ENCODE measurements around the gene MRM1. TPM values are rescaled to one million over a fixed set of nuclear protein-coding genes. Genes with fewer than 3 reads are reported as not detected.
A peak's percentile ranks its signal among the peaks of the same experiment; 100 is the strongest.
"Not testable (repeated sequence)": the region's sequence is repeated elsewhere in the genome, so short reads cannot be mapped to it uniquely, and the experiment has no call there.

The MRM1 gene
- polyA plus RNA-seq, 1 donor, result 4.0 TPM

DNA sequence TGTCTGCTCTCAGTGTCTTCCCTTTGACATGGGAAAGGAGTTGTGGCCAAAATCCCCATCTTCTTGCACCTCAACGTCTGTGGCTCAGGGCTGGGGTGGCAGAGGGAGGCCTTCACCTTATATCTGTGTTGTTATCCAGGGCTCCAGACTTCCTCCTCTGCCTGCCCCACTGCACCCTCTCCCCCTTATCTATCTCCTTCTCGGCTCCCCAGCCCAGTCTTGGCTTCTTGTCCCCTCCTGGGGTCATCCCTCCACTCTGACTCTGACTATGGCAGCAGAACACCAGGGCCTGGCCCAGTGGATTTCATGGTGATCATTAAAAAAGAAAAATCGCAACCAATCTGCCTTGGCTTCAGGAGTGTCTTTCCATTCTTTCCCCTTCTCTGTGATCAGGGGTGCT, 918 bp upstream of the MRM1 start:
- no peak for DNase-seq

DNA sequence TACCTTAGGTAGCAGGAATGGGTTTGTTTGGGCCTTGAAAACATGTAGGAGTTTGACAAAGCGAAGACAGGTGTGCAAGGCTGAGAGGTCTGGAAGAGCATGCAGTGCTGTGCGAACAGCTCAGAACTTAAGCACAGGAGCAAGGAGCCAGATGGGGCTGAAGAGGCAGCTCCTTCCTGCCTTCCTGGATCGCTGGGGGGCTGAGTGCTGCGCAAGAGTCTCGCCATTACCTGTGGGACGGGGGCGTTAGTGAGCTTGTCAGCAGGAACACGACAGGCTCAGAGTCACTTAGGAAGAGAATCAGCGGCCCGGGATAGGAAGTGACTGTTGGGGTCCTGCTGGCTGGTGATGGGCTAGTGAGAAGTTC, 464 bp upstream of the MRM1 start:
- DNase-seq, result no peak

GRCh38 chr17:36602030-36602748, 806 bp downstream of the MRM1 start:
- no peak for DNase-seq

GRCh38 chr17:36602924-36603384, 1.6 kb downstream of the MRM1 start:
- DNase-seq, result no peak

DNA sequence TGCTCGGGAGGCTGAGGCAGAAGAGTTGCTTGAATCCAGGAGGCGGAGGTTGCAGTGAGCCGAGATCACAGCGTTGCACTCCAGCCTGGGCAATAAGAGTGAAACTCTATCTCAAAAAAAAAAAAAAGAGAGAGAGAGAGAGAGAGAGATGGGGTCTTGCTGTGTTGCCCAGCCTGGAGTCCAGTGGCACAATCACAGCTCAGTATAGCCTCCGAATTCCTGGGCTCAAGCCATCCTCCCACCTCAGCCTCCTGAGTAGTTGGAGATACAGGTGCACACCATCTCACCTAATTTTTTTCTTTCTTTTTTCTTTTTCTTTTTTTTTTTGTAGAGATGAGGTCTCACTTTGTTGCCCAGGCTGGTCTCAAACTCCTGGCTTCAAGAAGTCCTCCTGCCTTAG, 3.6 kb downstream of the MRM1 start:
- DNase-seq, result not testable (repeated sequence)

GRCh38 chr17:36608280-36608679, 6.9 kb downstream of the MRM1 start:
- no peak for DNase-seq

DNA sequence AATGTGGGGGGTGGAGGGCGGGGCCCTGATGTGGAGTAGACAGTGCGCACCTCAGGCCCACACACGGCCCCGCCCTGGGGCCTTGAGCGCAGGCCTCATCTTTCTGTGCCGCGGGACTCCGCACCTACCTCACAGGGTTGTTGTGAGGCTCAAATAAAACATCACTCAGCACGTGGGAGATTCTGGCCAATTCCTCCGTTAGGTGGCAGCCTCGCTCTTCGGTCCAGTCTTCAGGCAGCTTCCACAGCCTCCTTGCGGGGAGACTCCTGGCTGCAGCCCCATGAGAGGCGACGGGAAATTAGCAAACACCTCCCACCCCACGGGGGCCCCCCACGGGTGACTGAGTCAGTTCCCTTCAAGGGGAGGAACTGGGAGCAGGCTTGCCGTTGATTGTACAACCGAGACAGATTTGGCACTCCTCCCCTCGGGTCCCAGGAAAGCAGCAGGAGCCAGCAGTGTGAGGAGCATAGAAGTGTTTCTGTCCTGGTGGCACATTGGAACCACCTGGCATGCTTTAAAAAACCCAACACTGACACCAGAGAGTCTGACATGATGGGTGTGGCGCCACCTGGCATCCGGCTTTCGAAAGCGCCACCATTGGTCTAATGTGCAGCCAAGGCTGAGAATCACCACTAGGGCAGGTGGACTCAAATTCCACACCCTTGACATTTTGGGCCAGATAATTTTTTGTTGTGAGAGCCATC, 7.6 kb downstream of the MRM1 start:
- DNase-seq, result peak; percentile 62

DNA sequence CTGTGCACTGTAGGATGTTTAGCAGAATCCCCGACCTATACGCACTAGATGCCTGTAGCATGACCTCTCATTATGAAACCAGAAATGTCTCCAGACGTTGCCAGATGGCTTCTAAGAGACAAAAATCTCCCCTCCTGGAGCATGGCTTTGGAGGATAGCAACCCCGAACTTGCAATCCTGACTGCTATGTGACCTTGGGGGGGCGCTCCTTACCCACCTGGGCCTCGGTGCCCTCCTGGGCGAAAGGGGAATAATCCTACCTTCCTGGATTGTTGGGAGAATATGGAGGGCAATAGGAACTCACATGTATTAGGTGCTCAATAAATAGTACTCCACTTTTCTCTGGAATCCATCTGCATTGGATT, 8.1 kb downstream of the MRM1 start:
- DNase-seq, result no peak

DNA sequence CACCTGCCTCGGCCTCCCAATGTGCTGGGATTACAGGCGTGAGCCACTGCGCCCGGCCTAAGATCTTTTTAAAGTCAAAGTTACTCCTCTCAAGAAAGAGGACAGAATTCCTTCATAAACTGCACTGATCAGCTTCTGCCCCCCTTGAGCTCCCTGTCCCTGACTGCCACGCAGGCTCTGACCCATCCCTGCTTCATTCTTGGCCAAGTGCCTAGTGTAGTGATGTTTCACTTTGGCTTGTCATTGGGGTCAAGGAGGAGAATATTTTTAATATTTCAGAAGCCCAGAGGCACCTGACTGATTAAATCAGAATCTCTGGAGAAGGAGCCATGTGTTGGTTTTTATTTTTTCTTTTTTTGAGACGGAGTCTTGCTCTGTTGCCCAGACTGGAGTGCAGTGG, 9.1 kb downstream of the MRM1 start:
- no peak for DNase-seq

DNA sequence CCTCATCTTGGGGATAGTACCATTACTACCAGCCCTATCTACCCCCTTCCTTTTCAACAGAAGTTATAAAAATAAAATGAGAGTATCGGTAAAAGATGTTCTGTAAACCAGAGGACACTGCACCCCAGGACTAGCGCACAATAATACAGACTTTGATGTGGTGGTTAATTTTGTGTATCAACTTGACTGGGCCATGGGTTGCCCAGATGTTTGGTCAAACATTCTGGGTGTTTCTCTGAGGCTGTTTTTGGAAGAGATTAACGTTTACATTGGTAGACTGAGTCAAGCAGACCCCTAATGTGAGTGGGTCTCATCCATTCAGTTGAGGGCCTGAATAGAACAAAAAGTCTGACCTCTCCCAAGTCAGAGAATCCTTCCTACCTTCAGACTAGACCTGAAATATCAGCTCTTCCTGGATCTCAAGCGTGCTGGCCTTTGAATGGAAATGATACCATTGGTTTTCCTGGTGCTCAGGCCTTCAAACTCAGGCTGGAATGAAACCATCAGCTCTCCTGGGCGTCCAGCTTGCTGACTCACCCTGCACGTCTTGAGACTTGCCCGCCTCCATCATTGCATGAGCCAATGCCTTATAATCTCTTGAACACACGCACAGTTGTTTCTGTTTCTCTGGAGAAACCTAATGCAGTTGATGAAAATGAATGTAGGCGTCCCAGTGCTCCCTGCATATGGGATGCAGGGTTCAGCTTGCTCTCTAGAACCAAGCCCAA, 10.1 kb downstream of the MRM1 start:
- DNase-seq, result no peak

GRCh38 chr17:36612323-36612722, 10.9 kb downstream of the MRM1 start:
- DNase-seq, result no peak

- DNase-seq, result no peak
Observed at GRCh38 chr17:36613155-36613554, 11.8 kb downstream of the MRM1 start.

GRCh38 chr17:36614081-36614480, 12.7 kb downstream of the MRM1 start:
- DNase-seq, result no peak

DNA sequence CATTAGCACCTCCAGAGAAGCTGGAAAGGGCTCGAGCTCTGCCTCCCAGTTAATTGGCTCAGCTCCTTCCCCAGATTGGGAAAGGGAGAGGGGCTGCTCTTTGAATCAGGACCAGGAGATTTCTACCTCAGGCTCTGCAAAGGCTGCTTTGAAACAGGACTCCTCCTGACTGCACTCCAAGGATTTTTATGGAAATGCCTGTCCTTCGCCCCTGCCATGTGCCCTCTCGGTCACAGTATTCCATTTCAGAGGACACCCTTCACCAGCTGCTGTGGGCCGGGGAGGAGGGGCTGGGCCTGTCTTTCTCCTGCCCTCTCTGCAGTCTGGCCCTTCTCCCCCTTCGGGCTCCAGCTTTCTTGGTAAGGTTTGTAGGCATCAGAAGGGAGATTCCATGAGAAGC, 13.6 kb downstream of the MRM1 start:
- peak; percentile 58 for DNase-seq

DNA sequence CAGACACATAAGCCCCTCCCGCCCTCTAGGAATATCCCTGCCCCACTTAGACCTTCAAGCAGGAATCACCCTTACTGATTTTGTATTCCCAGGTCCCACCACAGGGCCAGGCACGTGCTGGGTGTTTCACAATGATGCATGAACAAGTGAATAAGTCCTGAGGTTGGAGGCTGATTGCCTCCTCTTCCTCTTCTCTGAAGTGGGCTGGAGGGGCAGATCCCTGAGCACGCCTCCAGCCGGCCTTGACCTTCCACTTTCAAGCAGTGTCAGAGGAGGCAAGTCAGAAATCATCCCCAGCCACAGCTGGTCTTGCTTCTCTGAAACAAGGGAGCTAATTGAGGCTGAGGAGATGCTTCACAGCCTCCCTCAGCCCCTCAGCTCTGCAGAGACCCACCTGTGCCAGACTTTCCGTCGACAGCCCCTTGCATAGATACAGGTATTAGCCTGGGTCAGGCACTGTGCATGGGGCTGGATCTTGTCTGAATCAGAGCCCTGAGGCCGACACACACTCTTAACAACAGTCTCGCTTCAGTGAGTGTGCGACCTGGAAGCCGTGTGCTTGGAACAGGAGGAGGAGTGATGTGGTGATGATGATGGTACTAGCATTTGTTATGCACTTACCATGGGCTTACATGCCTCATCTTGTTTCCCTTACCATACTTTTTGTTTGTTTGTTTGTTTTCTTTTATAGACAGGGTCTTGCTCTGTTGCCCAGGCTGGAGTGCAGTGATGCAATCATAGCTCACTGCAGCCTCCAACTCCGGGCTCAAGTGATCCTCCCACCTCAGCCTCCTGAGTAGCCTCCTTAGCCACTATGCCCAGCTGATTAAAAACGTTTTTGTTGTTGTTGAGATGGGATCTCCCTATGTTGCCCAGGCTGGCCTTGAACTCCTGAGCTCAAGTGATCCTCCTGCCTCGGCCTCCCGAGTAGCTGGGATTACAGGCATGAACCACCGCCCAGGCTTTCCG, 15.0 kb downstream of the MRM1 start:
- no peak for DNase-seq

DNA sequence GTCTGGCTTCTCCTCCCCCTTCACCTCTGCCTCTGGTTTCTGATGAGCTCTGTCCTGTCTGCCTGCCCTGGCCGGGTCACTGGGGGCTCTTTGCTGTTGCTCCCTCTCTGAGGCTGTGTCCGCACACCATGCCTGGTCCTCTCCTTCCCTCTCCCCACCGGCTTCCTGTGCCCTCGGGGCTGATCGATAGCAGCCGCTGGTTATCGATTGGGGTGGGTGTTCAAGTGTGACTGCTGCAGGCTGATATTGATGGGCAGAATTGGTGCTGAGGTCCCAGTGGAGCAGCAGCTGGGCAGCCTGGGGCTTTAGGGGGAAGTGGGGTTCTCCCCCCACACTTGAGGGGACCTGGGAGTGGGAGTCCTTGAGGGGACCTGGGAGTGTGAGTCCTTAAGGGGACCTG, 16.4 kb downstream of the MRM1 start:
- DNase-seq, result no peak

GRCh38 chr17:36623281-36623680, 21.9 kb downstream of the MRM1 start:
- DNase-seq, result no peak

- no peak for DNase-seq
Observed at GRCh38 chr17:36625188-36625587, 23.8 kb downstream of the MRM1 start.

- DNase-seq, result no peak
Observed at GRCh38 chr17:36627101-36627500, 25.7 kb downstream of the MRM1 start.

- no peak for DNase-seq
Observed at GRCh38 chr17:36628576-36628975, 27.2 kb downstream of the MRM1 start.

DNA sequence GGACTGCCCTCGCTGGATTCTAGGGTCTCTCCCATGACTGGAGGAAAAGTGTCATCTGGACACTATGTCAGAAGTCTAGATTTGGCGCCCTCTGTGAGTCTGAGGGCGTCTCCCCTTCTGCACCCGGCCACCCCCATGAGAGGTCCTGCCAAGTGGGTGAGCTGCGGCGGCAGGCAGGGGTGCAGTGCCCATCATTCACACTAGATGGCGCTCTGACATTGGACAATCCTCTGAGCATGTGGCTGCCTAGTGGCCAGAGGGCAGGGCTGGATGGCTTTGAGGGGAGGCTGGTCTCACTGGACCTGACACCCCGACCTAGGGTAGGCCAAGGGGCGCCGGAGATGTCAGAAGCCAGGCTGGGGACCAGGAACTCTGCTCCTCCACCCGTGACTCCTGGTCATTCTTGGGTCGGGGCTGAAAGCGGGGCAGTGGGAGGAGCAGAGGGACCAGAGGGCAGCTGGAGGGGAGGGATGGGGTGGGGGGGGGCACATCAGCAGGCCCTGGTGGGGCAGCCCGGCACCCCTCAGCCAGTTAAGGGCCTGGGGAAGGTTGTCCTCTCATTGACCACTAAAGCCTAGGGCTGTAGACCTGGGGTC, 28.0 kb downstream of the MRM1 start:
- DNase-seq, result peak; percentile 55

All from left kidney (tissue), 2 donors.